NCI-H2196 treated with DMSO at 0.1 percent for 48 hours (cell line): ENCODE measurements around the gene COQ6.
"Not testable (repeated sequence)": the region's sequence is repeated elsewhere in the genome, so short reads cannot be mapped to it uniquely, and the experiment has no call there.

Experiments
- DNase-seq: peaks from one replicate; lab custom pipeline; 2025; ENCODE audit not compliant: unreplicated experiment; lab: John Stamatoyannopoulos, UW

Gene COQ6

DNA sequence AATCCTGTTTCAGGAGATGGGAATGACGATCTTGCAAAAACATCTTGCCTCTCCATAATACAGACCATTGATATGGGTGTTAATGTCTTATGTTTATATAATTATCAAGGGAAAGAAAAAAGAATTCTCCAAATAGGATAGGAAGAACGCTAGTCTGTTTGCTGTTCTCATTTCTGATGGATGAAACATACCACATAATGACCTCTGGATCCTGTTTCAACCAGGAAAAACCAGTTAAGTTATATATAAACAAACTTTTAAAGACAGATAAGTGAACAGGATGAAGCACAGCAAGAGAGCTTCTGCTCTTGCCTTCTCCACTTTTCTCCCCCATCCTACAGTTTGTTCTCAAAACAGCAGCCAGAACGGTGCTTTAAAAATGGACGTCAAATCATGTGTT, 27.8 kb downstream of the COQ6 start:
- DNase-seq: no peak

DNA sequence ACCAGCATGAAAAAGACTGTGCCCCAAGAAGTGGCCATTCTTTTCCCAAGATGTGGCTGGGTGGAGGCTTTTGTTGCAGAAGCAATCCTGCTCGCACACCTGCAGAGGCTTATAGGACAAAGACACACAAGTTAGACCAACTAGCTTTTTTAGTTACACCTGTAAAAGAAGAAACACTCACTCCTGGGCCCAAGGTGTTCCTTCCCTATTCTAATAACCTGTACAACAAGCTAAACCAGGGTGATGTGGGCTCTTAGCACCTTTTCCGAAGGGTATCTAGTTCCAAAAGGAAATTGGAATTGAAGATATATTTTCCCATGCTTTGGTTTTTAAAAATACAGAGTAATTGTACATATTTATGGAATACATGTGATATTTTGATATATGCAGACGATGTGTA, 38.0 kb downstream of the COQ6 start:
- no peak for DNase-seq

DNA sequence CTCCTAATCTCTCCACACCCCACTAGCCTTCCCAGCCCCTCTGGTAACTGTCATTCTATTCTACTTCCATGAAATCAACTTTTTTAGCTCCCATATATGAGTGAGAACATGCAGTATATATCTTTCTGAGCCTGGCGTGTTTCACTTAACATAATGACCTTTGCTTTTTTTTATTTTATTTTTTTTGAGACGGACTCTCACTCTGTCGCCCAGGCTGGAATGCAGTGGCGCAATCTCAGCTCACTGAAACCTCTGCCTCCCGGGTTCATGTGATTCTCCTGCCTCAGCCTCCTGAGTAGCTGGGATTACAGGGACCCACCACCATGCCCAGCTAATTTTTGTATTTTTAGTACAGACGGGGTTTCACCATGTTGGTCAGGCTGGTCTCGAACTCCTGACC, 38.6 kb downstream of the COQ6 start:
- DNase-seq: not testable (repeated sequence)

DNA sequence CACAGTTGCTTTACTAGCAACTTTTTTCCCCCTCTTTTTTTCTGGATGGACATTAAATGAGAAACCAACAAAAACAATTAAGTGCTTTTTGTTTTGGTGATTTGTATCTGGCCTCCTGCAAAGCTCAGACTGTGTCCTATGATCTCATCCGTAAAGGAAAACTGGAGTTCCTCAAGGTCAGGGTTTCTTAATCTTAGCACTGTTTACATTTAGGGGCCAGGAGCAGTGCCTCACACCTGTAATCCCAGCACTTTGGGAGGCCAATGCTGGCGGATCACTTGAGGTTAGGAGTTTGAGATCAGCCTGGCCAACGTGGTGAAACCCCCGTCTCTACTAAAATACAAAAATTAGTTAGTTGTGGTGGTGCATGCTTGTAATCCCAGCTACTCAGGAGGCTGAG, 41.0 kb downstream of the COQ6 start:
- no peak for DNase-seq

DNA sequence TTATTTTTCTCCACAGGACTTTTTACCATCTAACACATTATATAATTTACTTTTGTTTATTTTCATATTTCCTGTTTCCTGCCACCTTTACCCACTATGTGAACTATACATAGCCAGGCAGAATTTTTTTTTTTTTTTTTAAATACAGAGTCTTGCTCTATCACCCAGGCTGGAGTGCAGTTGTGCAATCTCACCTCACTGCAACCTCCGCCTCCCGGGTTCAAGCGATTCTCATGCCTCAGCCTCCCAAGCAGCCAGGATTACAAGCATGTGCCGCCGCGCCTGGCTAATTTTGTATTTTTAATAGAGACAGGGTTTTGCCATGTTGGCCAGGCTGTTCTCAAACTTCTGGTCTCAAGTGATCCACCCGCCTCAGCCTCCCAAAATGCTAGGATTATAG, 44.8 kb downstream of the COQ6 start:
- DNase-seq: not testable (repeated sequence)

DNA sequence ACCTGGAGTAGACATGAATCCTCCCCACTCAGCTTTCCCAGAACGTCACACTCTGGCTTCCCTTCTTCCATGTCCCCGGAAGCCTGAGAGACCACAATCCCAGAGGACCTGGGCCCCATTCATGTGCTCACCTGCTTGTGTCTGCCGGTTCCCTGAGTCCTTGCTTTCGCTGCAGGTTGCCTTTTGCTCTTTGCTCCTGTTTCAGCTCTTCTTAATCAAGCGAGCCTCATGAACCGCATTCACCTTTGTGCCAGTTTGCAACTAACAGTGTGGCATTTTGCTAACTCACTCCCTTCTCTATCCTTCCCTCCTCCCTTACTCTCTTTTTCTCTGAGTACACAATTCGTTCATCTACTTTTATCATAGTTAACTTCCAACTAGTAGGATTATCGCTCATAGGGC, 45.9 kb downstream of the COQ6 start:
- DNase-seq: no peak

DNA sequence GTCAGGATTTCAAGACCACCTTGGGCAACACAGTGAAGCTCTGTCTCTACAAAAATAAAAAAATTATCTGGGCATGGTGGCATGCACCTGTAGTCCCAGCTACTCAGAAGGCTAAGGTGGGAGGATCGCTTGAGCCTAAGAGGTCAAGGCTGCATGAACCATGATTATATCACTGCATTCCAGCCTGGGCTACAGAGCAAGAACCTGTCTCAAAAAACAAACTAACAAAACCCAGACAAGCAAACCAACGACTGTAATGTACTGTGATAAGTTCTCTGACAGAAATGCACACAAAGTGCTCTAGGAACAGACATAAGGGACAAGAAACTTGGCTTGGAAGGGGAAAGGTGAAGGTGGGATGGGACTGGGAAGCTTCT, 46.6 kb downstream of the COQ6 start:
- no peak for DNase-seq

DNA sequence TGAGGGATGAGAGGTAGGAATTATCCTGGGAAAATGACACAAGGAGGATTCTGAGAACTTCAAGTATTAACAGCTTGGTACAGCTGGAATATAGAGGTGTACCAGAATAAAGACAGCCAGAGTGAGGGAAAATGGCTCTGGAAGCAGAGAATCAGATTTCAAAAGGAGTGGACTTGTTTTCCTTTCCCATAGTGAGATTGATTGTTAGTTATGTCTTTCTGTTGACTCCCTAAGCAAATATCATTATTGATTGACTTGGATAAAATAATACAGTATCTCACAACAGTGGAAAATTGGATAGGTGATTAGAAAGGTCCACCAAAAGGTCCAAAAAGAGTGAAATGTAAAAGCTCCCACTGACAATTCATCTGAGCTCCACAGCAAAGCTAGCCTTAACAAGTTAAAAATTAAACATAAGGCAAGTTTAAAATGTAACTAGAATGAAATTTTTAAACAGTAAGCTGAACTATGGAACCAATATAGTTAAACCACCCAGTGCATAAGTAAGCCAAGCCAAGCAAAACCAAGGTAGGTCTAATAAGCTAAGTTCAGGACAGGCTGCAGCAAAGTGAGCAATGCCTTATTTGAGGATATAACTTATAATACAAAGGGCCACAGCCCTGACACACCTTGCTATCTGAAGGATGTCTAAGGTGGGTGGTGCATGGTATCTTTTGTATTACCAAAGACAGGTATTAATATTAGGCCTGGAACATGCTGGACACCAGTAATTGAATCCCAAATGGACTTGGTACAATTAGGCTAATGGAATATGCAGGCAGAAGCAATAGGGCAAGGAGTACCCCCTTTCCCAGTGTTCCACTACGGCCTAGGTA, 47.2 kb downstream of the COQ6 start:
- no peak for DNase-seq

DNA sequence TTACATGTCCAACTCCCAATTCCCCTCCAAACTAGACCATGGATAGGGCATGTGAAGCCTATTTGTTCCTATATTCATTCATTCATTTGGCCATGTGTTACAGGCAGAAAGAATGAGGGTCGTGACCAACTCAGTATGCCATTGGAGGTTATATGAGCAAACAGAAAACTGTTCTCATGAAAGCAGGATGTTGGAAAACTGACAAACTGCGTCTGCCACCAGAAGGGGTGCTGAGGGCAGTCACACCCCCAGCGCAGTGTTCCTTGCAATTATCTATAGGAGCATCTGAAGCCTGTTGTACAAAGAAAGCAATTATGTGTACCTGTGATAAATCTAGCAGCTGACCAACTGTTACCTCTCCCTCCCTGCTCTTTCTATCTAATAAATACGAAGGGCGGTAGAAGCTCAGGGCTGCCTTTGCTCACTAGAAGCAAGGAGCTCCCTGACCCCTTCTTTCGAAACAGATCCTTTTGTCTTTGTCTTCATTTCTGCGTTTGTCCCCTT, 47.9 kb downstream of the COQ6 start:
- no peak for DNase-seq

DNA sequence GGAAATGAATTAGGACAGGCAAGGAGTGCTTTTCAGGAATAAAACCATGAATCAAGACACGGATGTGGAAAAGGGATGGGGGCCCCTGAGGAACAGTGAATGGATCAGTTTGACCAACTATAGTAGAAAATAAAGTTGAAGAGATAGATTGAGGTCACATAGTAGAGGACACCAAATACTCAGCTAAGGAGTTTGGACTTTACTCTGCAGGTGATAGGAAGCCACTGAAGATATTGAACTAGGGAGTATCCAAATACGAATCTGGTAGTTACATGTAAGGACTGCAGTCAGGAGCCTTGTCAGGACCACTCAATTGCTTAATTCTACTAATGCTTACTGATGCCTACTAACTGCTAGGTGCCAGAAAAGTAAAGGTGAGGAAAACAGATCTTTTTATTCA, 48.6 kb downstream of the COQ6 start:
- no peak for DNase-seq

DNA sequence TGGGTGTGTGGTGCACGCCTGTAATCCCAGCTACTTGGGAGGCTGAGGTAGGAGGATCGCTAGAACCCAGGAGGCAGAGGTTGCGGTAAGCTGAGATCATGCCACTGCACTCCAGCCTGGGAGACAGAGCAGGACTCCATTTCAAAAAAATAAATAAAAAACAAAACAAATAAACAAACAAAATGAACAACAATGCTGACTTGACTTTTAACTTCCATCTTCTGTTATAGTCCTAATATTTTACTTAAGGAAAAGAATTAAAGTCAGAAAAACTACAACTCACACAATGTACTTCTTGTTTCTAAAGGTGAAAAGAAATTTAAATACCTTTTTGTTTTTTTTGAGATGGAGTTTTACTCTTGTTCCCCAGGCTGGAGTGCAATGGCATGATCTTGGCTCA, 55.6 kb downstream of the COQ6 start:
- not testable (repeated sequence) for DNase-seq

DNA sequence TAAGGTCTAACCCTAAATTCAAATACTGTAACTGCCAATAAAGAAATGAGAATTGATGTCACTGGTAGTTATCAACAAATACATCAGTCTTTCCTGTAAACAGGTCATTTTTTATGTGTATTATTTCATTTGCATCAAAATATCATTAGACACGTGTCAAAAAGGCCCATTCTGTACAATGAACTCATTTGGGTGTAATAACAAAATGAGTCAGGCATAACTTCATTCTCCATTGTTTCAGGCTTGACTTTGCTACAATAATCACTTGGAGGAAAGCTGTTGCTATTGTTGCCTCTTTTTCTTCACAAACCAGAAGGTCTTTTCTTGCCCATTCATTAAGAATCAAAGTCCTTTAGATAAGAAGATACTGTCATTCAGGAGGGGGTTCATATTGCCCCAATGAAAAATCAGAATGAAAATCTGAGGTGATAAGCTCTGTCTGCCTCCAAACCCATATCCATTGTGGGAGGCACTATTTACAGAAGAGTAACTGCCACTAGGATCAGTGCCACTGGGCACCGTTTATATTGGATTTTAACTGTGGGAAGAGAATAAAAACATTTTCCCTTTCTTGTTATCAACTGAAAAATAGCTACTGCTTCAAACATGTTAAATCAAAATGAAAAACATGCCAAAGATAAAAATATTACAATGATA, 58.9 kb downstream of the COQ6 start:
- DNase-seq: no peak
